DMS 273 (cell line): ENCODE measurements around the gene PIBF1.
A peak's percentile ranks its signal among the peaks of the same experiment; 100 is the strongest.
"Not testable (repeated sequence)": the region's sequence is repeated elsewhere in the genome, so short reads cannot be mapped to it uniquely, and the experiment has no call there.

ENCODE experiments used
- DNase-seq: peaks from one replicate; lab custom pipeline; 2025; ENCODE audit not compliant: unreplicated experiment; lab: John Stamatoyannopoulos, UW

The PIBF1 gene

GRCh38 chr13:72820156-72820897, 38.4 kb downstream of the PIBF1 start:
- no peak for DNase-seq

- DNase-seq: no peak
Measured at GRCh38 chr13:72820898-72821279, 39.0 kb downstream of the PIBF1 start.

GRCh38 chr13:72823081-72823480, 41.1 kb downstream of the PIBF1 start:
- DNase-seq: no peak

GRCh38 chr13:72823724-72824123, 41.8 kb downstream of the PIBF1 start:
- no peak for DNase-seq

GRCh38 chr13:72834601-72835000, 52.7 kb downstream of the PIBF1 start:
- DNase-seq: no peak

- DNase-seq: peak; percentile 46
Measured at GRCh38 chr13:72839831-72840426, 58.0 kb downstream of the PIBF1 start.

GRCh38 chr13:72842991-72843390, 61.1 kb downstream of the PIBF1 start:
- DNase-seq: no peak

- DNase-seq: not testable (repeated sequence)
Measured at GRCh38 chr13:72845148-72845547, 63.2 kb downstream of the PIBF1 start.

- DNase-seq: no peak
Measured at GRCh38 chr13:72849571-72849970, 67.6 kb downstream of the PIBF1 start.

GRCh38 chr13:72850959-72851677, 69.2 kb downstream of the PIBF1 start:
- DNase-seq: no peak

GRCh38 chr13:72851678-72852014, 69.7 kb downstream of the PIBF1 start:
- DNase-seq: no peak

- DNase-seq: no peak
Measured at GRCh38 chr13:72852207-72852606, 70.3 kb downstream of the PIBF1 start.

- no peak for DNase-seq
Measured at GRCh38 chr13:72853000-72853399, 71.1 kb downstream of the PIBF1 start.

- no peak for DNase-seq
Measured at GRCh38 chr13:72864142-72865011, 82.4 kb downstream of the PIBF1 start.

- DNase-seq: no peak
Measured at GRCh38 chr13:72868229-72868628, 86.3 kb downstream of the PIBF1 start.

- DNase-seq: no peak
Measured at GRCh38 chr13:72875233-72875632, 93.3 kb downstream of the PIBF1 start.

- no peak for DNase-seq
Measured at GRCh38 chr13:72884101-72884500, 102.2 kb downstream of the PIBF1 start.

GRCh38 chr13:72886272-72887067, 104.5 kb downstream of the PIBF1 start:
- no peak for DNase-seq

GRCh38 chr13:72889495-72889894, 107.6 kb downstream of the PIBF1 start:
- DNase-seq: no peak

GRCh38 chr13:72890546-72890945, 108.6 kb downstream of the PIBF1 start:
- no peak for DNase-seq

GRCh38 chr13:72891423-72891822, 109.5 kb downstream of the PIBF1 start:
- DNase-seq: no peak
